Central memory CD8-positive, alpha-beta T cell (primary cell): ENCODE data around the gene MAP1LC3A.
"Not testable (repeated sequence)": the region's sequence is repeated elsewhere in the genome, so short reads cannot be mapped to it uniquely, and the experiment has no call there.

Source experiments
- ATAC-seq: fragments of 150-1000 bp; cut with Tn5 transposase; replicated peaks from 2 replicates; pipeline ENCODE4 v1.10.0; 2022; ENCODE audit warnings: mild to moderate bottlenecking, moderate FRiP score, moderate number of reproducible peaks; ENCODE audit not compliant: poor library complexity, severe bottlenecking; ENCODE audit errors: extremely low read depth
- DNase-seq, 2 donors: peaks; one replicate each; pipeline ENCODE4 v3.0.0; 2021; ENCODE audit warnings: low spot score in 2 of 2
- H3K27ac Mint-ChIP-seq: one replicate; pipeline ENCODE4 v1.8.0; 2022; ENCODE audit warnings: low read depth, mild to moderate bottlenecking, moderate library complexity, mixed read lengths
- H3K27me3 Mint-ChIP-seq: one replicate; pipeline ENCODE4 v1.8.0; 2022; ENCODE audit warnings: mixed read lengths
- H3K36me3 Mint-ChIP-seq: one replicate; pipeline ENCODE4 v1.8.0; 2022; ENCODE audit warnings: mild to moderate bottlenecking, moderate library complexity, mixed read lengths; ENCODE audit not compliant: insufficient read depth
- H3K4me1 Mint-ChIP-seq: one replicate; pipeline ENCODE4 v1.8.0; 2022; ENCODE audit warnings: mixed read lengths
- H3K4me3 Mint-ChIP-seq: one replicate; pipeline ENCODE4 v1.8.0; 2022; ENCODE audit warnings: mild to moderate bottlenecking, moderate library complexity, mixed read lengths
- H3K9me3 Mint-ChIP-seq: one replicate; pipeline ENCODE4 v1.8.0; 2022; ENCODE audit warnings: mixed read lengths

MAP1LC3A gene

DNA sequence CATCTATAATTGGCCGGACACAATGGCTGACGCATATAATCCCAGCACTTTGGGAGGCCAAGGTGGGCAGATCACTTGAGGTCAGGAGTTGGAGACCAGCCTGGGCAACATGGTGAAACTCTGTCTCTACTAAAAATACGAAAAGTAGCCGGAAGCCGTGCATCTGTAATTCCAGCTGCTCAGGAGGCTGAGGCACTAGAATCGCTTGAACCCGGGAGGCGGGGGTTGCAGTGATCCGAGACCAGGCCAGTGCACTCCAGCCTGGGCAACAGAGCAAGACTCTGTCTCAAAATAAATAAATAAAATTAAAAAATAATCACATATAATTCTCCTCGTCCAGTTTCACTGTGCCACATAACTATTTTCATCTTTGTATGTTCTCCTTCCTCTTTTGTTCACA is 38.7 kb upstream of the MAP1LC3A start:
- not testable (repeated sequence) for H3K27ac Mint-ChIP-seq, H3K9me3 Mint-ChIP-seq, ATAC-seq, H3K27me3 Mint-ChIP-seq, DNase-seq, H3K4me3 Mint-ChIP-seq
- Mint-ChIP-seq H3K36me3 (peaks cover 21% of the 10 kb centered on the region), H3K4me1 (peaks cover 49% of the 10 kb centered on the region)

DNA sequence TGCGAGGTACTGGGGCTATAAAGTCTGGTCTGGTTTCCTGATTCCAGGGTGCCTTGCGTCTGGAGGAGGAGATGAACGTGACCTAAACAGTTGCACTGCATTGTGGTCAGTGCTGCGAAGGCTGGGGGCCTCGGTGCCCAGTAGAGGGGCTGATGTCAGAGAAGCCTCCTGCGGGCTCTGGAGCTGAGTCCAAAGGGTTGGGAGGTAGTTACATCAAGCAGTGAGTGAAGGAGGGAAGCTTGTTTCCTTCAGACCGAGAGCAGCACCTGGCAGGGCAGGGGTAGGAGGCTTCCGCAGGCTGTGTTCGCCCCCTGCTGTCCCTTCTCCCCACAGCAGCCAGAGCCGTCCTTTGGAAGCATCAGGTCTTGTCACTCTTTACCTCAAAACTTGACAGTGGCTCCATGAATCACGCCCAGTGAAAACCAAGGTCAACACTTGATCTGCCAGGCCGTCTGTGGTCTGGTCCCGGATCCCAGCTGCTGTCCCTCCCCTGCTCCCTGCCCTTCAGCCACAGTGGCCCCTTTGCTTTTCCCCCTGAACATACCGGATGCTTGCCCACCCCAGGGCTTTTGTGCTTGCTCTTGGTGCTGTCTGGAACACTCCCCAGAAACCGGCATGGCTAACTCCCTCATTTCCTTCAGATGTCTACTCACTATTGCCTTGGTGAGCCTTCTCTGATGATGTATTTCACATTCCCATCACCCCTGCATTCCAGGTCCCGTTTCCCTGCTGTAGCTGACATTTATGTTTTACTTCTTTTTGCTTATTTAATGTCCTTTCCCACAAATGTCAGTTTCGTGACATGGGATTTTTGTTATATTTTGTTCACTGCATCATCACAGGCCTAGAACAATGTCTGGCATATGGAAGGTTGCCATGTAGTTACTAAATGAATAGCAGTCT is 35.3 kb upstream of the MAP1LC3A start:
- Mint-ChIP-seq H3K4me1 (peaks cover 38% of the 10 kb centered on the region), H3K36me3 (peaks cover 23% of the 10 kb centered on the region), H3K4me3 (no peak overlapping the region), H3K27ac (peak overlapping the region; percentile 23), H3K9me3 (no peaks in the 10 kb centered on the region), H3K27me3 (no peaks in the 10 kb centered on the region)
- no peak for ATAC-seq
- DNase-seq: peak; percentile 18 to 30

DNA sequence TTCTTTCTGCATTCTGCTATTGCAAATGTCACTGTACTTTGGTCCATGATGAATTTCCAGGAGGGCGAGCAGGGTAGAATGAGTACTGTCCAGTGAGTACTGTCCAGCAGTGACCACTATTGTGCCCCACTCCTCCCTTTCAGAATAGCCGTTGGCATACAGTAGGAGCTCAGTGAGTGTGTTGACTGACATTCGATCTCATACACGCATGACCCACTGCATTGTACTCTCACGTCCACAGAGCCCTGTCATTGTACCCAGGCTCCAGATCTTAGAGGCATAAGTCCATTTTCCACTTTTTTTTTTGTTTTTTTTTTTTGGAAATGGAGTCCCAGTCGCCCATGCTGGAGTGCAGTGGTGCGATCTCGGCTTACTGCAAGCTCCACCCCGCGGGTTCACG is 34.1 kb upstream of the MAP1LC3A start:
- ATAC-seq: no peak
- DNase-seq: no peak
- Mint-ChIP-seq H3K27ac (no peak overlapping the region), H3K9me3 (no peaks in the 10 kb centered on the region), H3K4me3 (no peak overlapping the region), H3K27me3 (no peaks in the 10 kb centered on the region), H3K36me3 (peaks cover 30% of the 10 kb centered on the region), H3K4me1 (peaks cover 33% of the 10 kb centered on the region)

DNA sequence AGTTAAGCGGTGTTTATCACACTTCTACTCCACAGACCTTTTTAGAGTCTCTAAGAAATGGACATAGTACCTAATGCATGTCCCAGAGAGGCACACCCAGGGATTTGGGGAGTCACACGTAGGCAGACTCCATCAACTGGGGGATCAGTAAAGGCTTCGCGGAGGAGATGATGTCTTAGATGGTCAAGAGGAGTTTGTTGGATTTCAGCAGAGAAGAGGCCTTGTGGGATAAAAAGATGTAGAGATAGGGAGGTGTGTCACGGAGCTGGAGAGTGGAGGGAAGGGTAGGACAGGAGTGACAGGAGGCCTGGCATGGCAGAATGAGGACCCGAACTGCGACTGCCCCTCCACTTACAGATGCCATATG is 33.2 kb upstream of the MAP1LC3A start:
- Mint-ChIP-seq H3K4me1 (peaks cover 37% of the 10 kb centered on the region), H3K27ac (peak overlapping the region; percentile 68), H3K36me3 (peaks cover 35% of the 10 kb centered on the region), H3K27me3 (no peaks in the 10 kb centered on the region), H3K4me3 (no peak overlapping the region), H3K9me3 (no peaks in the 10 kb centered on the region)
- DNase-seq (peak in 1 of 2 donors; percentile 6), ATAC-seq (no peak)

DNA sequence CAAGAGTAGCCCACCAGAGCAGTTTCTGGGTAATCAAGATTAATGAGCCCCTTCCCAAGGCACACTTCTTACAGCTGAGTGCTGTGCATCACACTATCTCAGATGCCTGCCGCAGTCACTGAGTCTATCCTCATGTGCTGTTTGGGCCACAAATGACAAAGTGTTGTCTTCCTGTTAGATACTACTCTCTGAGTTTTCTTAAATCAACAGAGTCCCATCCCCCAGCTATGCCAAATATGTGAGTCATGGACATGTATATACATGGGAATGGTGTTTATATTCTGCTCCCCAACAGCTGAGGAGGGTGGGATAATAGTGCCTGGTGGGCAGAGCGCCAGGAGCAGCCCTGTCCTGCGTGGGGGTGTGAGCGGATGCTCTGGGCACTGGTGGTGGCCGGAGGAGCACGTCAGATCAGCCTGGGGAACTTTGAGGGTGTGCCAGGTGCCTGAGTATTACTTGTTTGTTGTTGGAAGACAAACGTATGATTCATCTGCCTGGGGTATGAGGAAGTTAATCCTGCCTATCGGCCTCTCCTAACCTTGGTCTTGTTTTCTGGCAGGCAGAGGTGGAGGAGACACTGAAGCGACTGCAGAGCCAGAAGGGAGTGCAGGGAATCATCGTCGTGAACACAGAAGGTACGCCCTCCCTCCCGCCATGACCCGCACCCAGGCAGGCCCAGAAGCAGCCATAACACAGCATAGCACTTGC is 32.7 kb upstream of the MAP1LC3A start:
- H3K4me1 Mint-ChIP-seq: peaks cover 42% of the 10 kb centered on the region
- peaks cover 39% of the 10 kb centered on the region for H3K36me3 Mint-ChIP-seq
- no peak overlapping the region for H3K4me3 Mint-ChIP-seq
- no peak for ATAC-seq
- no peaks in the 10 kb centered on the region for H3K27me3 Mint-ChIP-seq
- DNase-seq: no peak
- H3K9me3 Mint-ChIP-seq: no peaks in the 10 kb centered on the region
- H3K27ac Mint-ChIP-seq: peak overlapping the region; percentile 68

DNA sequence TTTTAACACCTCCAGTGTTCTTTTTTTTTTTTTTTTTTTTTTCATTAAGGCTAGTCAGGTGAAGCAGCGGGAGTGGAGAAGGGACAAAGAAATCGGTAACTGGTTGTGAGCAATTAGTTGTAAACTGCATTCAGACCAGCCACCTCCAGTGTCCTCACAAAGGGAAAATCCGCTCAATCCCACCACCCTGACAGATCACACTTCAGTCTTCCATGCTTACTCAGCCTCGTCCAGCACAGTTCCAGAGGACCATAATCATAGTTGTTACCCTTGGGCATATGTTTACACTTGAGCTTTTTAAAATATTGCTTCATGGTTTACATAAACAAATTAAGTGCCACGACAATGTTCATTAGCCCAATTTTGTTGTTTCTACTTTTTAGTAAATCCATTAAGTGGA is 32.1 kb upstream of the MAP1LC3A start:
- Mint-ChIP-seq H3K36me3 (peaks cover 41% of the 10 kb centered on the region), H3K27me3 (no peaks in the 10 kb centered on the region), H3K4me3 (no peak overlapping the region), H3K9me3 (no peaks in the 10 kb centered on the region), H3K27ac (no peak overlapping the region), H3K4me1 (peaks cover 48% of the 10 kb centered on the region)
- DNase-seq (no peak), ATAC-seq (no peak)

DNA sequence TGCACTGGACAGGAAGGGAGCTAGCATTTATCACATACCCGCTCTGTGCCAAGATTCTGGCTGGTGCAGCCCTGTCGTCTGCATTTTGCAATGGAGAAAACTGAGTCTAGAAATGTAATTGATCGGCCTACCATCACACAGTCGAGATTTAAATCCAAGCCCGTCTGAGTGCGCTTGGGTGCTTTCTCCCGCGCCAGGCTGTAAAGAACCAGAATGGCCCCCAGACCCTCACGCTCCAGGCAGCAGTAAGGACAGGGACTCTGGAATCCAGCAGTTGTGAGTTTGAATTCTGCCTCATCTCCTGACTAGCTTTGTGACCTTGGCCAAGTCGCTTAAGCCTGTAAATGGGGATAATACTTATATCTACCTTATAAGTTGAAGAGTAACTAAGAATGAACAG is 31.5 kb upstream of the MAP1LC3A start:
- peaks cover 49% of the 10 kb centered on the region for H3K4me1 Mint-ChIP-seq
- ATAC-seq (no peak), DNase-seq (no peak)
- H3K9me3 Mint-ChIP-seq: no peaks in the 10 kb centered on the region
- H3K27ac Mint-ChIP-seq: no peak overlapping the region
- H3K36me3 Mint-ChIP-seq: peaks cover 43% of the 10 kb centered on the region
- no peak overlapping the region for H3K4me3 Mint-ChIP-seq
- no peaks in the 10 kb centered on the region for H3K27me3 Mint-ChIP-seq

DNA sequence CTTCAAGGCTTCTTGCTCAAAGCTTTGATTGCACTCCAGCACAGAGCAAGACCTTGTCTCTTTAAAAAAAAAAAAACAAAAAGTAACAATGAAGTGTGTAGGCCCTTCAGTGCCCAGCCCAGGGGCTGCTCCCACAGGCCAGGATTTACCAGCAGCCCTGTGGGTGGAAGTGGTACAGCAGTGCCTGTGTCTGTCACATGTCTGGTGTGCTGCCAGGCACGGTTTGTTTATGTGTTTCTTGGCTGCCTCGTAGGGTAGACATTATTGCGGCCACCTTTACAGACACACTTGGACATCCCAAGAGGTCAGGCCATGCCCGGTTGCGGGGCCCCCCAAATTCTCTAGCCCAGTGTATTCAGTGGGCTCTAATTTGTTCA is 29.6 kb upstream of the MAP1LC3A start:
- Mint-ChIP-seq H3K36me3 (peaks cover 41% of the 10 kb centered on the region), H3K4me1 (peaks cover 31% of the 10 kb centered on the region), H3K27me3 (no peaks in the 10 kb centered on the region), H3K27ac (no peak overlapping the region), H3K4me3 (no peak overlapping the region), H3K9me3 (no peaks in the 10 kb centered on the region)
- ATAC-seq (no peak), DNase-seq (no peak)

DNA sequence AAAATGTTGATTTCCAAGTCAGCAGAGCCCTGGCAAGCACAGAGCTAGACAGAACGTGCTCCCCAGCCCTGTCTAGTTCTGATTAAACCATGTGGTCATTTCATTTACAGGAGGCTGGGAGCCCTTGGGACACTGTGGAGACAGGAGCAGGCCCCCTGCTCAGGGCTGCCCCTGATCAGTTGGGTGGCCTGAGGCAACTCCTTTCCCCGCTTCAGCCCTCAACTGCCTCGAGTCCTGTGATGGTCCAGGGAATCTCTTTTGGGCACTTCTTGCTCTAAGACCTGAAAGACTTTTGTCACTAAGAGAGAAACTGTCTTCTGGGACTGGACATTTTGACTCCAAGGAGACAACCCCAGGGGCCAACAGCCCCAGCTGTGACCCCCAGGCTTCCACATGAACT is 28.8 kb upstream of the MAP1LC3A start:
- Mint-ChIP-seq H3K27ac (no peak overlapping the region), H3K4me3 (no peak overlapping the region), H3K9me3 (no peaks in the 10 kb centered on the region), H3K27me3 (no peaks in the 10 kb centered on the region), H3K36me3 (peaks cover 46% of the 10 kb centered on the region), H3K4me1 (peaks cover 37% of the 10 kb centered on the region)
- ATAC-seq: no peak
- no peak for DNase-seq

DNA sequence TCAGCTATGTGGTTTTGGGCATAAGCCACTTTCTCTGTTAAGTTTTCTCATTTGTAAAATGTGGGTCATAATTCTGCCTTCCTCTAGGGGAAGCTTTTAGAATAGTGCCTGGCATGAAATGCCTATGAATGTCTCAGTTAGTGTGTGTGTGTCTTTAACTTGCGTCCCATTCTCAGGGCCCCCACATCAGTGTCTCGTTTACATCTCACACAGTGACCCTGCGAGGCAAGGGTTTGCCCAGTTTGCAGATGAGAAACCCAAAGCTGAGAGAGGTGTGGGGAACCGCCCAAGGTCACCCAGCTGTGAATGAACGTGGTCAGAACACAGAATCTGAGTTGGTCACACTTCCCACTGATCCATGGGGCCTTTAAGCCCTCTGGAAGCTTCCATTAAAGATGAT is 28.2 kb upstream of the MAP1LC3A start:
- H3K27me3 Mint-ChIP-seq: no peaks in the 10 kb centered on the region
- no peak for ATAC-seq
- DNase-seq: no peak
- peaks cover 45% of the 10 kb centered on the region for H3K36me3 Mint-ChIP-seq
- no peak overlapping the region for H3K4me3 Mint-ChIP-seq
- peak overlapping the region; percentile 29 for H3K27ac Mint-ChIP-seq
- peaks cover 34% of the 10 kb centered on the region for H3K4me1 Mint-ChIP-seq
- H3K9me3 Mint-ChIP-seq: no peaks in the 10 kb centered on the region

DNA sequence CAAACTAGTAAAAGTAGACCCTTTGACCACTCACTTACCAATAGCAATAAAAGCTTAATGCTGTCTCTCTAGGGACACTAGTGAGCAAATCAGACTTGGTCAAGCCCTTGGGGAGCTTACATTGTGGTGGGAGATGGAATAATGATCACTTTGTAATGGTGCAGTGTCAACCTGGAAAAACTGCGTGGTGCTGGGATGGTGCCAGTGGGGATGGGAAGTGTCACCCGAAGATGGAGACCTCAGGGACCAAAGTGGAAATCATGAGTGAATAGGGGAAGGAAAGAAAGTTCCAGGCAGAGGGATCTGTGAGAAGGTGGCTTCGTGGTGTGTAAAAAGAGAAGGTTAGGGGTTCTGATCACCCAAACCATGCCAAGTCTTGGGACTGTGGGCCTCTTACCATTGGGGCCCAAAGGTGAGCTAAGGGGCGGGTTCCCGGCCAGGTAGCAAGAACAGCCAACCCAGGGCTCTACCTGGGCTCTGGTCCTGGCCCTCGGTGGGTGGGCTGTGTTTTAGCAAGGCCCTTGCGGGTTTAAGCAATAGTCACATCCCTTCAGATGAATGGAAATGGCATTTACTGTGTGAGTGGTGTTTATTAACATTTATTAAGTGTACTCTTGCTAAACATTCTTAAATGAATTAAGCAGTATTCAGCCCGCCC is 26.8 kb upstream of the MAP1LC3A start:
- peaks cover 25% of the 10 kb centered on the region for H3K4me1 Mint-ChIP-seq
- no peaks in the 10 kb centered on the region for H3K9me3 Mint-ChIP-seq
- no peaks in the 10 kb centered on the region for H3K27me3 Mint-ChIP-seq
- DNase-seq (no peak), ATAC-seq (no peak)
- H3K4me3 Mint-ChIP-seq: no peak overlapping the region
- peak overlapping the region; percentile 50 for H3K27ac Mint-ChIP-seq
- peaks cover 49% of the 10 kb centered on the region for H3K36me3 Mint-ChIP-seq

DNA sequence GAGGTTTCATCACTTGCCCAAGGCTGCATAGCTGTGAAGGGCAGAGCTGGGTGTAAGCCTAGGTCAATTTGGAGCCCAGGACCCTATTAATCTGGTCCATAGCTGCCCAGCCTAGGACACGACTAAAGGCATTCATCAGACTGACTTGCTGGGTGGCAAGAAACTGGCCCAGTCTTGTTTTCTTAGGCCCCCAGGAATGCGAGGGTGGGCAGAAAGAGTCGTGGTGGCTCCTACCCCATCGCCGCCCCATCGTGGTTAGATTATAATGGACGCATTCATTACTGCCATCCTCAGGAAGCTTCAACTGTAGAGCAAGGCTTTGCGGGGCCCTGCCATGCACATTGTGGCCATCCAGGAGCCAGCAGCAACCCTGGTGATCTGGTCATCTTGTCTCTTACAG is 26.2 kb upstream of the MAP1LC3A start:
- peaks cover 25% of the 10 kb centered on the region for H3K4me1 Mint-ChIP-seq
- no peak for DNase-seq
- ATAC-seq: no peak
- no peaks in the 10 kb centered on the region for H3K9me3 Mint-ChIP-seq
- H3K4me3 Mint-ChIP-seq: no peak overlapping the region
- peaks cover 46% of the 10 kb centered on the region for H3K36me3 Mint-ChIP-seq
- H3K27ac Mint-ChIP-seq: no peak overlapping the region
- no peaks in the 10 kb centered on the region for H3K27me3 Mint-ChIP-seq

DNA sequence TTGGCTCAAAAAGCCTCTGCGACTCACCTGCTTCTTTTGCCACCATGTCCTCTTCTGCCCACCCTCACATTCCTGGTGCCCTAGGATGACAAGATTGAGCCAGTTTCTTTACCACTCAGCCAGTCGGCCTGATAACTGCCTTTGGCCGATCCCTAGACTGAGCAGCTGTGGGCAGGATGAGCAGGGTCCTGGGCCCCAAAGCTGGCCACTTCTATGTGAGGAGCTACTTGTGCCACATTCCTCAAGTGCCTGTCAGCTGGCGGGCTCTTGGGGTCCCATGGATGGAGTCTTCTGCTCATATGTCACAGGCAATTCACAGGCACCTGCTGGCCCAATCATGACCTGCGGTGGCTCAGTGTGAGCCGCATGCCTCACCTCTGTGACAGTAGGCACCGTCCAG is 25.8 kb upstream of the MAP1LC3A start:
- no peak for ATAC-seq
- Mint-ChIP-seq H3K27ac (no peak overlapping the region), H3K4me3 (no peak overlapping the region), H3K36me3 (peaks cover 44% of the 10 kb centered on the region), H3K4me1 (peaks cover 25% of the 10 kb centered on the region), H3K27me3 (no peaks in the 10 kb centered on the region), H3K9me3 (no peaks in the 10 kb centered on the region)
- DNase-seq: no peak
